ENCODE data around the gene BCORL1.

BCORL1 gene, protein sequence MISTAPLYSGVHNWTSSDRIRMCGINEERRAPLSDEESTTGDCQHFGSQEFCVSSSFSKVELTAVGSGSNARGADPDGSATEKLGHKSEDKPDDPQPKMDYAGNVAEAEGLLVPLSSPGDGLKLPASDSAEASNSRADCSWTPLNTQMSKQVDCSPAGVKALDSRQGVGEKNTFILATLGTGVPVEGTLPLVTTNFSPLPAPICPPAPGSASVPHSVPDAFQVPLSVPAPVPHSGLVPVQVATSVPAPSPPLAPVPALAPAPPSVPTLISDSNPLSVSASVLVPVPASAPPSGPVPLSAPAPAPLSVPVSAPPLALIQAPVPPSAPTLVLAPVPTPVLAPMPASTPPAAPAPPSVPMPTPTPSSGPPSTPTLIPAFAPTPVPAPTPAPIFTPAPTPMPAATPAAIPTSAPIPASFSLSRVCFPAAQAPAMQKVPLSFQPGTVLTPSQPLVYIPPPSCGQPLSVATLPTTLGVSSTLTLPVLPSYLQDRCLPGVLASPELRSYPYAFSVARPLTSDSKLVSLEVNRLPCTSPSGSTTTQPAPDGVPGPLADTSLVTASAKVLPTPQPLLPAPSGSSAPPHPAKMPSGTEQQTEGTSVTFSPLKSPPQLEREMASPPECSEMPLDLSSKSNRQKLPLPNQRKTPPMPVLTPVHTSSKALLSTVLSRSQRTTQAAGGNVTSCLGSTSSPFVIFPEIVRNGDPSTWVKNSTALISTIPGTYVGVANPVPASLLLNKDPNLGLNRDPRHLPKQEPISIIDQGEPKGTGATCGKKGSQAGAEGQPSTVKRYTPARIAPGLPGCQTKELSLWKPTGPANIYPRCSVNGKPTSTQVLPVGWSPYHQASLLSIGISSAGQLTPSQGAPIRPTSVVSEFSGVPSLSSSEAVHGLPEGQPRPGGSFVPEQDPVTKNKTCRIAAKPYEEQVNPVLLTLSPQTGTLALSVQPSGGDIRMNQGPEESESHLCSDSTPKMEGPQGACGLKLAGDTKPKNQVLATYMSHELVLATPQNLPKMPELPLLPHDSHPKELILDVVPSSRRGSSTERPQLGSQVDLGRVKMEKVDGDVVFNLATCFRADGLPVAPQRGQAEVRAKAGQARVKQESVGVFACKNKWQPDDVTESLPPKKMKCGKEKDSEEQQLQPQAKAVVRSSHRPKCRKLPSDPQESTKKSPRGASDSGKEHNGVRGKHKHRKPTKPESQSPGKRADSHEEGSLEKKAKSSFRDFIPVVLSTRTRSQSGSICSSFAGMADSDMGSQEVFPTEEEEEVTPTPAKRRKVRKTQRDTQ (N-terminal part only)

DNA sequence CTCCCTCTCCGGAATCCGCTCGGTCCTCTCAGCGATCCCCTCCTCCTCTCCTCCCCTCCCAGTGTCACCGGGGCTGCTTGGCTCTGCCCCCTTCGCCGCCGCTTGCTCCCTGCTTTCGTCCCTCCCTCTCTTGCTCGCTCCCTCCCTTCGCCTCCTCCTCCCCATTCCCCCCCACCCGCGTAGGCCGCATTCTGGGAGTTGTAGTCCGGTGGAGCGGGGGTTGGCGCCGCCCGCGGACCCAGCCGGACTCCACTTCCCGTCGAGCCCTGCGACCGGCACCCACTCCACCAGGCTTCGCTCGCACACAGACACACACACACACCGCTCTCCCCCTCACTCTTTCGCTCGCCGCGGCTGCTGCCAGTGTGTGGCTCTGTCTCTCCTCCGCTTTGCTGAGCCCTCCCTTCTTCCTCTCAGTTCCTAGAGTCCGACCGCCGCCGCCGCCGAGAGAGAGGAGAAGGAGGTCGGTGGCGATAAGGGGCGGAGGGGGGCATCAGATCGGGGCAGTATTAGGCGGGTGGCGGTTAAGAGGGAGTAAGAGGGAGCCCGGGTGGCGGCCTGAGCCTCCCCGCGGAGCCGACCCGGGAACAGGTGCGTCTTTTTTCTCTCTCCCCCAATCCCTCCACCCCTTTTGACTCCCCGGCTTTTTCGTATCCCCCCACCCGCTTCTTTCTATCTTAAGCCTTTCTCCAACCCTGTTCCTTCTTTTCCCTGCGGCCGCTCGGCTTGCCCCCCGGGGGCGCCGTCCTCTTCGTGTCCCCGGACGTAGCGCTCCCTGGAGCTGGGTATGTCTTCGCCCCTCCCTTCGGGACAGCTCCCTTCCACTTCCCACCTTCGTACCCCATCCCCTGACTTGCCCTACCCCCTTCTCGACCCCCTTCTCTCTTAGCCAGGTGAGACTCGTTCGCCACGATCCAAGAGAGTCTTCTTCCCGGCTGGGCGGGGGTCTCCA is at the start of gene BCORL1:
TSS of gene BCORL1 (plus strand) at position 336 of the 952 bp plus-strand sequence. CDS start 22,597 bp downstream, outside the sequence.
- peak within 1 kb of the TSS; percentile 21 for H3K27ac ChIP-seq (ENCODE audit: low read depth, low read length)
- no peaks in the 10 kb centered on the region for H3K4me1 ChIP-seq (ENCODE audit: control insufficient read depth, insufficient read depth, low read length)
- no peaks in the 10 kb centered on the region for H3K36me3 ChIP-seq (ENCODE audit: control insufficient read depth, insufficient read depth, low read length)
- H3K27me3 ChIP-seq (ENCODE audit: control insufficient read depth, insufficient read depth, low read length): no peaks in the 10 kb centered on the region
- peak within 1 kb of the TSS; percentile 65 for H3K4me3 ChIP-seq (ENCODE audit: low read length)
- no peak within 1 kb of the TSS for H3K9ac ChIP-seq (ENCODE audit: low read length)

DNA sequence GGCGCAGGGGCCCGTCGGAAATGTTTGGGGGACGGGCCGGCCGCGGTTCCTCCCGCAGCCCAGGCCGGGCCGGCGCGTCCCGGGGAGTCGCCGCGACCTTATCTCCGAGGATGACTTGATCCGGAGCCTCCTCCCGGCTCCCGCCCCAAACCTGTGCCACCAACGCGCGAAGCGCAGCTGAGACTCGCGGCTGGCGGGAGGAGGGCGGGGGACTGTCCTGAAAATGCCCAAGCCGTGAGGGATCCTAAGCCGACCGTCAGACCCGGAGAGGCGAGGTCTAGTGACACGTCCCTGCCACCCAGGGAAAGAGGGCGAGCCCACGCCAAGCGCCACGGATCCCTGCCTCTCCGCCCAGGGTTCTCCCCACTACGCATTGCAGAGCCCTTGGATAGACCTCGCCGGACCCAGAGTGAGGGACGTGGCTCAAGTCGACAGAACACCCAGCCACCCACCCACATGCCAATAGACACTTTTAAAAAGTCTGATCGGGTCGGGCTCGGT is 49.6 kb upstream of the BCORL1 start:
- peak overlapping the region; percentile 48 for H3K4me3 ChIP-seq (ENCODE audit: low read length)
- no peaks in the 10 kb centered on the region for H3K36me3 ChIP-seq (ENCODE audit: control insufficient read depth, insufficient read depth, low read length)
- no peaks in the 10 kb centered on the region for H3K27me3 ChIP-seq (ENCODE audit: control insufficient read depth, insufficient read depth, low read length)
- H3K27ac ChIP-seq (ENCODE audit: low read depth, low read length): peak overlapping the region; percentile 30
- H3K9ac ChIP-seq (ENCODE audit: low read length): no peak overlapping the region
- H3K4me1 ChIP-seq (ENCODE audit: control insufficient read depth, insufficient read depth, low read length): no peaks in the 10 kb centered on the region

DNA sequence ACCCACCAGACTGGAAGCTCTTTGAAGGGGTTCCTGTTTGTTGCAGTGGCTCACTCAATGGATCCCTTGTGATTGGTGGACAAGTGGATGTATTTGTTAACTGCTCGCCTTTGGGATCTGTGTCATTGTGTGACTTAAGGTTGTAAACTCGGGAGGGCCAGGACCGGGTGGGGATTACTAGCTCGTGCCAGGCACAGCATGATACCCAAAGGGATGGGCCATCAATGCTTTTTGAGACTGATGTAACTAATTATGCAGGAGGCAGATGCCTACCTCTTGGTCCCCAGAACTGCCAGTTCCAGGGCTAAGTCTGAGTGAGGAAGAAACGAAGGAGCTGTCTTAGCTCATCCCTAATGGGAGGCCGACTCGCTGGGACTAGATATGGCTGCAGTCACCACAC is 48.7 kb upstream of the BCORL1 start:
- no peak overlapping the region for H3K9ac ChIP-seq (ENCODE audit: low read length)
- no peak overlapping the region for H3K4me3 ChIP-seq (ENCODE audit: low read length)
- no peaks in the 10 kb centered on the region for H3K36me3 ChIP-seq (ENCODE audit: control insufficient read depth, insufficient read depth, low read length)
- H3K27ac ChIP-seq (ENCODE audit: low read depth, low read length): no peak overlapping the region
- no peaks in the 10 kb centered on the region for H3K4me1 ChIP-seq (ENCODE audit: control insufficient read depth, insufficient read depth, low read length)
- H3K27me3 ChIP-seq (ENCODE audit: control insufficient read depth, insufficient read depth, low read length): no peaks in the 10 kb centered on the region

DNA sequence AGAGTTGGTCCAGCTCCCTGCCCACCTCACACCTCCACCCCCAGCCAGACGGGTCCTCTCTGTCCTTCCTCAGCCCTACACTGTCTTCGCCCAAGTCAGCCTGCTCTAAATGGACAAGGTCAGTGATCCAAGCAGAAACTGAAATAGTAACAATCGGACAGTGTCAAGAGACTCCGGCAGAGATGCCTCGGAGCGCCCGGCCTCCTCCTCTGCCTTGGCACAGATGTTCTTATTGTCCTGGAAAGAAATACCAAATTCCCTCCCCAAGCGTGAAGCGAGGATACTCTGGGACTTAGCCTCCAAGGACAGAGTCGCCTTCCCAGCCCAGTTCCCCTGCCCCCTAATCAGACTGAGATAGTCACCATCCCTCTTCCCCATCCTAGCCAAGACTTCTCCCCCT is 48.0 kb upstream of the BCORL1 start:
- H3K4me3 ChIP-seq (ENCODE audit: low read length): no peak overlapping the region
- no peaks in the 10 kb centered on the region for H3K27me3 ChIP-seq (ENCODE audit: control insufficient read depth, insufficient read depth, low read length)
- H3K27ac ChIP-seq (ENCODE audit: low read depth, low read length): no peak overlapping the region
- no peak overlapping the region for H3K9ac ChIP-seq (ENCODE audit: low read length)
- no peaks in the 10 kb centered on the region for H3K36me3 ChIP-seq (ENCODE audit: control insufficient read depth, insufficient read depth, low read length)
- no peaks in the 10 kb centered on the region for H3K4me1 ChIP-seq (ENCODE audit: control insufficient read depth, insufficient read depth, low read length)

DNA sequence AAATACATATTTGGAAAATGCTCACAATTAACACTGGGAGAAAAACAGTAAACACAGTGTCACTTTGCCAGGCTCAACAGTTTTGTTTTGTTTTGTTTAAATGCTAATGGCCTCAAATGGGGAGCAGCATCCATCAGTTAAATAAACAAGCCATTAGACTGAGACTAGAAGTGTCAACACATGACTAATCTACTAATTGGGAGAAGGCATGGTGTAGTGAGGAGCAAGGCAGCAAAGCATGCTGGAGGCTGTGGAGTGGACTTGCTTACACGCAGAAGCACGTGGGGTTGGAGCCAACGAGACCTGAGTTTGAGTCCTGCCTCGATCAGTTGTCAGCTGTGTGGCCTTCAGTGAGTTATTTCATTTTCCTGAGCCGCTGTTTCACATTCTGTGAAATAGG is 47.5 kb upstream of the BCORL1 start:
- H3K27ac ChIP-seq (ENCODE audit: low read depth, low read length): no peak overlapping the region
- H3K4me3 ChIP-seq (ENCODE audit: low read length): no peak overlapping the region
- H3K27me3 ChIP-seq (ENCODE audit: control insufficient read depth, insufficient read depth, low read length): no peaks in the 10 kb centered on the region
- no peak overlapping the region for H3K9ac ChIP-seq (ENCODE audit: low read length)
- H3K36me3 ChIP-seq (ENCODE audit: control insufficient read depth, insufficient read depth, low read length): no peaks in the 10 kb centered on the region
- H3K4me1 ChIP-seq (ENCODE audit: control insufficient read depth, insufficient read depth, low read length): no peaks in the 10 kb centered on the region

DNA sequence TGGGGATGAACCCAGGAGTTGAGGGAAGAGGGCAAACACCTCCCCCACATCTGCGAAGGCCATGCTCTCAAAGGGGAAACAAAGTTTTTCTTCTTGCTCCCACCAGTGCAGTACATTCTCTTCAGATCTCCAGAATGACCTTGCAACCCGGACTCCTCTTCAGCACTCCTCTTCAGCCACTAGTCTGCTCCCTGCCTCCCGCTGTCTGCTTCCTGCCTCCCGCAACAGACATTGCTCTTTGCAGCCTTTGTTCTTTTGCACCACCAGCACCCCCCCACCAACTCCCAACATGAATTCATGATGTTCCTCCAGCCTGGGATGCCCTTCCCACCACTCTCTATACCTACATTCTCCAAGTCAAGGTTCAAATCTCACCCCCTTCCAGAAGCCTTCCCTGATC is 44.4 kb upstream of the BCORL1 start:
- Histone ChIP-seq H3K27ac (ENCODE audit: low read depth, low read length) (no peak overlapping the region), H3K9ac (ENCODE audit: low read length) (no peak overlapping the region), H3K36me3 (ENCODE audit: control insufficient read depth, insufficient read depth, low read length) (no peaks in the 10 kb centered on the region), H3K27me3 (ENCODE audit: control insufficient read depth, insufficient read depth, low read length) (no peaks in the 10 kb centered on the region), H3K4me1 (ENCODE audit: control insufficient read depth, insufficient read depth, low read length) (no peaks in the 10 kb centered on the region), H3K4me3 (ENCODE audit: low read length) (no peak overlapping the region)

DNA sequence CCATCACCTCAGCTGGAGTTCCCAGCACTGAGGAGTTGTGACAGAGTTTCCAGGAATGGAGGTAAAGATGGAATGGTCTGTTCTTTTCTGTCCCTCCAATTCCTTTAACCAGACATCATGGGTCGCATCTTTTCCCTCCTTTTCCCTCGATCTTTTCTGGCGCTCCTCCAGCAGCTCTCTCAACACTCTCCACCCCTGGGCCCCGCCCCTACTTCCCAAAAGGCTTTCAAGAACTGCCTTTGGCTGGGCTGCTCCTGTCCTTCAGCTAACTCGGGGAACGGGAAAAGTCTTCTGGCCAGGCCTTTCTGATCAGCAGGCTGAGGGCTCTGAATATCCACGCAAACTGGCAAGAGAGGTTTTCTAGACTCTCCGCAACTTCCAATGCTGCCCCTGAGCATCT is 42.4 kb upstream of the BCORL1 start:
- H3K27ac ChIP-seq (ENCODE audit: low read depth, low read length): no peak overlapping the region

DNA sequence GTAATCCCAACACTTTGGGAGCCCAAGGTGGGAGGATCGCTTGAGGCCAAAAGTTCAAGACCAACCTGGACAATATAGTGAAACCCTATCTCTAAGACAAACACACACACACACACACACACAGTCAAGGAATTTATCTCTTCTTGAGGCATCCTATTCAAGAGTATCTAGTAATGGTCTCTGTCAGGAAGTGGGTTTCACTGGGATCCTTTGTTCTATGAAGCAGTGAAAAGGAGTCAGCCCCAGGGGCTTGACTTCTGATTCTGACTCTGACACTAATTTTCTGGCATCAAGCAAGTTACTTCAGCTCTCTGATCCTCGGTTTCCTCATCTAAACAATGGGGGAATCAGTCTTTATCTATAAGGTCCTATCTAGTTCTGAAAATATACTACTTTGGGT is 41.7 kb upstream of the BCORL1 start:
- H3K27me3 ChIP-seq (ENCODE audit: control insufficient read depth, insufficient read depth, low read length): no peaks in the 10 kb centered on the region
- H3K4me1 ChIP-seq (ENCODE audit: control insufficient read depth, insufficient read depth, low read length): no peaks in the 10 kb centered on the region
- no peak overlapping the region for H3K9ac ChIP-seq (ENCODE audit: low read length)
- H3K4me3 ChIP-seq (ENCODE audit: low read length): no peak overlapping the region
- no peaks in the 10 kb centered on the region for H3K36me3 ChIP-seq (ENCODE audit: control insufficient read depth, insufficient read depth, low read length)
- no peak overlapping the region for H3K27ac ChIP-seq (ENCODE audit: low read depth, low read length)

More for the DNA sequence above, 42.4 kb upstream of the BCORL1 start:
- Histone ChIP-seq H3K4me3 (ENCODE audit: low read length) (no peak overlapping the region), H3K4me1 (ENCODE audit: control insufficient read depth, insufficient read depth, low read length) (no peaks in the 10 kb centered on the region), H3K27me3 (ENCODE audit: control insufficient read depth, insufficient read depth, low read length) (no peaks in the 10 kb centered on the region), H3K36me3 (ENCODE audit: control insufficient read depth, insufficient read depth, low read length) (no peaks in the 10 kb centered on the region), H3K9ac (ENCODE audit: low read length) (no peak overlapping the region)

DNA sequence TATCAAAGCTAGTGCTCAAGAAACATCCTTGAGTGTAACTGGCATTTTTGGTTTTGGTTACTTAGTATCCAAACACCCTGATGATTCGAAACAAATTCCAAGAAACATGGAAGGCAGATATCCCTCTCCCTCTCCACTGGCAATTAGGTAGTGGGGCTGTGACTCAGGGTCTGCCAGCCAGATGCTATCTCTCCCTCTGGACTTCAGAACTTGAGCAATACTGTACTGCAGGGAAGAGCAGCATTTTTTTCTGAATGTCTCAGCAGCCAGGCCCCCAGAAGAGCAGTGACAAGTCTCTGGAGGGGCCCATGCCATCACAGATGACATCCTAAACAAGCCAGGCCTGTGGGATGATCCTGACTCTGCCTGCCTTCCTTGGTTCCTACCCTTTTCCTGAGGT is 37.3 kb upstream of the BCORL1 start:
- Histone ChIP-seq H3K4me3 (ENCODE audit: low read length) (no peak overlapping the region), H3K27ac (ENCODE audit: low read depth, low read length) (no peak overlapping the region)

DNA sequence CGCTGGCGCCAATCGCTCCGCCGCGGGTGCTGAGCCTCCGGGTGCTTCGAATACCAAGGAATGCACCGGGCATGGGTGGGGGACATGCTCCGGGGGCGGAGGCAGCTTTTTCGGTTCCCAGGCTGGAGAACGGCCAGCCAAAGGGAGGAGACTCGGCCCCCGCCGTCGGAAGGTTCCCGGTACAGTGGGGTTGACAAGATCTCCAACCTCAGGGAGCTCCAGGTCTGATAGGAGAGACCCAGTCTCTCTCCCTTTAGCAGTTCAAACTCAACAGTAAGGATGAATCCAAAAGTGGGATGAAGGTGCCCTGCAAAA is 29.1 kb upstream of the BCORL1 start:
- Histone ChIP-seq H3K4me3 (ENCODE audit: low read length) (no peak overlapping the region), H3K9ac (ENCODE audit: low read length) (no peak overlapping the region), H3K27ac (ENCODE audit: low read depth, low read length) (no peak overlapping the region), H3K4me1 (ENCODE audit: control insufficient read depth, insufficient read depth, low read length) (no peaks in the 10 kb centered on the region), H3K27me3 (ENCODE audit: control insufficient read depth, insufficient read depth, low read length) (no peaks in the 10 kb centered on the region), H3K36me3 (ENCODE audit: control insufficient read depth, insufficient read depth, low read length) (no peaks in the 10 kb centered on the region)

More for the DNA sequence above, 37.3 kb upstream of the BCORL1 start:
- H3K27me3 ChIP-seq (ENCODE audit: control insufficient read depth, insufficient read depth, low read length): no peaks in the 10 kb centered on the region
- no peak overlapping the region for H3K9ac ChIP-seq (ENCODE audit: low read length)
- no peaks in the 10 kb centered on the region for H3K4me1 ChIP-seq (ENCODE audit: control insufficient read depth, insufficient read depth, low read length)
- no peaks in the 10 kb centered on the region for H3K36me3 ChIP-seq (ENCODE audit: control insufficient read depth, insufficient read depth, low read length)

DNA sequence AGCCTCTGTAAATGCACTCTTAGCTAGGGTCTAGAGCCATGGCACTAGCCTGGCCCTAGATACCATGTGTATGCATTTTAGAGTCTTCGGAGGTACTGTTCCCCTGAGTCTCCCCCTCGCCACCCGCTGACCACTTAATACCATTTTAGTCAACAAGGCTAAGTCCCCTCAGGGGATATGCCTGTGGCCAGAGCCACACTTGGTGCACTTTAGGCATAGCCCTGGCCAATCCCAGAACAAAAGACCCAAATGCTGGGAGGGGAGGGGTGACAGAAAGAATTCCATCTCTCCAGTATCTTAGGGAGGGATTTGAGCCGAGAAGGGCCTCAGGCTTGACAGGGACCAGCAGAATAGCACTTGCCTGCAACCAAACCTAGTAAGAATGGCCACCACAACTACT is 28.6 kb upstream of the BCORL1 start:
- no peaks in the 10 kb centered on the region for H3K36me3 ChIP-seq (ENCODE audit: control insufficient read depth, insufficient read depth, low read length)
- no peak overlapping the region for H3K27ac ChIP-seq (ENCODE audit: low read depth, low read length)
- no peaks in the 10 kb centered on the region for H3K4me1 ChIP-seq (ENCODE audit: control insufficient read depth, insufficient read depth, low read length)
- no peak overlapping the region for H3K4me3 ChIP-seq (ENCODE audit: low read length)
- H3K27me3 ChIP-seq (ENCODE audit: control insufficient read depth, insufficient read depth, low read length): no peaks in the 10 kb centered on the region
- no peak overlapping the region for H3K9ac ChIP-seq (ENCODE audit: low read length)
